Mucosa of stomach (tissue), 1 donor: ENCODE data around the gene CELA2B.
"Not testable (repeated sequence)": the region's sequence is repeated elsewhere in the genome, so short reads cannot be mapped to it uniquely, and the experiment has no call there.

Experiments
- H3K27me3 ChIP-seq: one replicate; pipeline ENCODE4 v1.7.0; 2013; ENCODE audit warnings: mild to moderate bottlenecking, low read length; ENCODE audit not compliant: control insufficient read depth, insufficient read depth
- H3K36me3 ChIP-seq: one replicate; pipeline ENCODE4 v1.7.0; 2013; ENCODE audit warnings: low read length; ENCODE audit not compliant: control insufficient read depth, insufficient read depth
- H3K4me1 ChIP-seq: one replicate; pipeline ENCODE4 v1.7.0; 2013; ENCODE audit warnings: mild to moderate bottlenecking, low read length; ENCODE audit not compliant: control insufficient read depth, insufficient read depth
- H3K4me3 ChIP-seq: one replicate; pipeline ENCODE4 v1.7.0; 2013; ENCODE audit warnings: low read length
- H3K9ac ChIP-seq: one replicate; pipeline ENCODE4 v1.7.0; 2013; ENCODE audit warnings: mild to moderate bottlenecking, low read length, moderate library complexity
- H3K9me3 ChIP-seq: one replicate; pipeline ENCODE4 v1.7.0; 2013; ENCODE audit warnings: mild to moderate bottlenecking, low read length, moderate library complexity; ENCODE audit not compliant: control insufficient read depth
- donor health status: Pancreatic carcinoma.

Gene CELA2B

DNA sequence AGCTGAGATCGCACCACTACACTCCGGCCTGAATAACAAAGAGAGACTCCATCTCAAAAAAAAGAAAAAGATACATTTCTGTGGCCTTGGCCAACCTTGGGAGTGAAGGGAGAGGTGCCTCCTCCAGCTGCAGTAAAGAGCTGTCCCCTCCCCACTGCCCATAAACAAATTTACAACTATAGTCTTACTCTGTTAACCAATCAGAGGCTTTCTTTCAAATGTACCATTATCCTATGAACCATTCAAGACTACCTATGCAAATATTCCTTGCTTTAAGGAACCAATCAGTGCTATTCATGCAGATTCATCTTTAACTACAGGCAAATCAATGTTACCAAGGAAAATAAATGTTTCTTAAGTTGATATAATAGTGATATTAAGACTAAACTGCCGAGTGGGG, 1.0 kb downstream of the CELA2B start:
- Histone ChIP-seq H3K27me3 (no peaks in the 10 kb centered on the region), H3K9ac (no peak overlapping the region), H3K9me3 (no peaks in the 10 kb centered on the region), H3K4me1 (no peaks in the 10 kb centered on the region), H3K4me3 (no peak overlapping the region), H3K36me3 (no peaks in the 10 kb centered on the region)

DNA sequence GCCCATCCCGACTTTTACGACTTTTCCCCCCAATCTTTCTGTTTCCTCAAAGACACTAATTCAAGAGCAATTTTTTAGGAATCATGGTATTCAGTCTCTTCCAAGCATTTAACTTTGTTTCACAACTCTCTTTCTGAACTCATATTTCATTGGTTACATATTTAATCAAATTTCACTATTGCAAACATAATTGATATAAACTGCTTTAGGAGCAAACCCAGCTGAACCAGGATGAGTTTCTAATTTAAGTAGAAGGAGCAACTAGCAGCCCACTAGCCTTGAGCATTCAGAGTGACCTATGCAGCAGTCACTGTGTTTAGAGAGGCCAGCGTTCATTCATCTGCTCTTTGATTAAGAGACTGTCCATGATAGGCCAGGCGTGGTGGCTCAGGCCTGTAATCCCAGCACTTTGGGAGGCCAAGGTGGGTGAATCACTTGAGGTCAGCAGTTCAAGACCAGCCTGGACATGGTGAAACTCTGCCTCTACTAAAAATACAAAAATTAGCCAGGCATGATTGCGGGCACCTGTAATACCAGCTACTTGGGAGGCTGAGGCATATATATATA, 1.8 kb downstream of the CELA2B start:
- Histone ChIP-seq H3K27me3 (no peaks in the 10 kb centered on the region), H3K9ac (no peak overlapping the region), H3K4me1 (no peaks in the 10 kb centered on the region), H3K9me3 (no peaks in the 10 kb centered on the region), H3K36me3 (no peaks in the 10 kb centered on the region), H3K4me3 (no peak overlapping the region)

DNA sequence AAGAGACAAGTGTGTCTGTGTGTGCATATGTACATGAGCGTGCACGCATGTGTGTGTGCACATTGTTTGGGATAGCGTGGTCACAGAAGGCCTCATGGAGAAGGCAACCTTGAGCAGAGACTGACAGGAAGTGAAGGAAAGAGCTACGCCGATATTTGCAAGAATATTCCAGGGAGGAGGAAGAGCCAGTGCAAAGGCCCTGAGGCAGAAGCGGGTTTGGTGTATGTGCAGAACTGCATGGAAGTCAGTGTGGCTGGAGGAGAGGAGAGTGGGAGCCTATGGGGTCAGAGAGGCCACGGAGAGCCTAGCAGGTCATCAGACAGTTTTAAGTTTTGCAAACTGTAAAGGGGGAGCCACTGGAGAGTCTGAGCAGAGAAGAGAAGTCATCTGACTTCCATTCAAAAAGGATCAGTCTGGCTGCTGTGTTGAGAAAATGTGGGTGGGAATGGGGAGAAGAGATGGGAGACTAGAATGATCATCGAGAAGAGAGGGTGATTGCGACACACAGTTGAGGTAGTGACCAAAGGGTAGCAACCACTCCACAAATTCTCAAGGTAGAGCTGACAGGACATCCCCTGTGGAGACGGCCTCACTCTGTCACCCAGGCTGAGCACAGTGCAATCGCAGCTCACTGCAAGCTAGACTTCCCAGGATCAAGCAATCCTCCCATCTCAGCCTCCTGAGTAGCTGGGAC, 3.9 kb downstream of the CELA2B start:
- Histone ChIP-seq H3K4me3 (no peak overlapping the region), H3K9me3 (no peaks in the 10 kb centered on the region), H3K36me3 (no peaks in the 10 kb centered on the region), H3K27me3 (no peaks in the 10 kb centered on the region), H3K9ac (no peak overlapping the region), H3K4me1 (no peaks in the 10 kb centered on the region)

DNA sequence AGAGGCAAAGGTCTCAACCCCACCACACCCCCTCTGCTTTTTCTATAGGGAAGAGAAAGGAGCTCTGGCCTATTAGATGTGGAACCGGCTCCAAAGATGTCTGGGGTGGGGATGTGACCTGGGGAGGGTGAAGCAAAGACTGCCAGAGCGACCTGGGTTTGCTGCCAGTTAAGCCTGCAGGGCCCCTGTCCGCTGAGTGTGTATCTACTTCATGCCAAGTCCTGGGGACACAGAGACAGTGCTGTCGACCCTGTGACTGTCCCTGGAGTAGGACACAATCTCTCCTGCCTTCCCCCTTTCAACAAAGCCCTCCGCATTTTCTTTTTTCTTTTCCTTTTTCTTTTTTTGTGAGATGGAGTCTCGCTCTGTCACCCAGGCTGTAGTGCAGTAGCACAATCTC, 6.6 kb downstream of the CELA2B start:
- H3K9me3 ChIP-seq, H3K4me1 ChIP-seq, H3K27me3 ChIP-seq, H3K36me3 ChIP-seq, H3K9ac ChIP-seq, H3K4me3 ChIP-seq: not testable (repeated sequence)

DNA sequence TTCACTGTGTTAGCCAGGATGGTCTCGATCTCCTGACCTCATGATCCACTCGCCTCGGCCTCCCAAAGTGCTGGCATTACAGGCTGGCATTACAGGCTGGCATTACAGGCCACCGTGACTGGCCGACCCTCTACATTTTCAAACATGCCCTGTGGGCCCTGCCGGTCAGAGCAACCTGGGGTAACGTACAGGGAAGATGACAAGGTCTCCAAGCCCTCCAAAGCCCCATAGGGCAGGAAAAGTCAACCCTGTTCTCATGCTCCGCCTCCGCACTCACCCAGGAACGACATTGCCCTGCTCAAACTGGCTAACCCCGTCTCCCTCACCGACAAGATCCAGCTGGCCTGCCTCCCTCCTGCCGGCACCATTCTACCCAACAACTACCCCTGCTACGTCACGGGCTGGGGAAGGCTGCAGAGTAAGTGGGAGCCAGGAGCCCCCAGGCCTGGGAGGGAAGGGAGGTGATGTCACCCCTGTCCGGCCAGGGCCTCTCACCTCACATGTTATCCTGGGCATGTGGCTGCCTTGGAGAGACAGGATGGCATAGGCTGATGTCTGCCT, 7.2 kb downstream of the CELA2B start:
- H3K36me3 ChIP-seq, H3K9me3 ChIP-seq, H3K27me3 ChIP-seq, H3K4me3 ChIP-seq, H3K9ac ChIP-seq, H3K4me1 ChIP-seq: not testable (repeated sequence)

DNA sequence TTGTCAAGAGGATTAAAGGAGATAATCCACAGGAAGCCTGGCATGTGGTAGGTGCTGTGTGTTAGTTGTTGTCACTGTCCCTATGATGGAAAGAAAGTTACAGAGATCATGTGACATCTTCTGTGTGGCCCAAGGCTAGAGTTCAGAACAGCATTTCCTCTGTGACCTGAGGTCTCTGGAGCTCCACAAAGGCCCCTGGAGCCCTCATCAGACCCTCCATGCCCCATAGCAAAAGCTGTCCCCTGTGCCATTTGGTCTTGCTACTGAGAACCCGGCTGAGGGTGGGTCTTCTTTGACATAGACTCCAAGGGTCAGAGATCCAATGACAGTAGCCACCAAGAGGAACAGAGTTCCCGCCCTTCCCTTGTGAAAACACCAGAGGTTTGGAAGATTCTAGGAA, 8.1 kb downstream of the CELA2B start:
- H3K4me3 ChIP-seq, result no peak overlapping the region
- H3K9me3 ChIP-seq, result no peaks in the 10 kb centered on the region
- H3K36me3 ChIP-seq, result no peaks in the 10 kb centered on the region
- no peaks in the 10 kb centered on the region for H3K4me1 ChIP-seq
- H3K27me3 ChIP-seq, result no peaks in the 10 kb centered on the region
- H3K9ac ChIP-seq, result no peak overlapping the region

DNA sequence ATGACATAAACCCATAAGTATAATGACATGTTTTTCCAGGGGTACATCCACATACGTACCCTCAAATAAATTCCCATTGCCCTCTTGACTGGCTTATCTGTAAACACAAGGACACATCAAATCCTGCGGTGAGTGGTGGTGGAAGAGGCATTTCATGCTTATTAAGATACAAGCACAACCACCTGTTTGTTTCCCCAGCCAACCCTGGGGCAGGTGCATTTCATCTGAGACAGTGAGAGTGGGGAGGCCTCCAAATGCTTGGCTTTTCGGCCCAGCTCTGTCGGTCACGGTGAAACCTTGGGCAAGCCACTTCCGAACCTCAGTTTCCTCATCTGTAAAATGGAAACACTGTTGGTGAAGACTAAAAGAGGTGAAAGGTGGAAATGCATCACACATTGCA, 8.5 kb downstream of the CELA2B start:
- not testable (repeated sequence) for H3K9ac ChIP-seq, H3K4me1 ChIP-seq, H3K27me3 ChIP-seq, H3K9me3 ChIP-seq, H3K36me3 ChIP-seq, H3K4me3 ChIP-seq

DNA sequence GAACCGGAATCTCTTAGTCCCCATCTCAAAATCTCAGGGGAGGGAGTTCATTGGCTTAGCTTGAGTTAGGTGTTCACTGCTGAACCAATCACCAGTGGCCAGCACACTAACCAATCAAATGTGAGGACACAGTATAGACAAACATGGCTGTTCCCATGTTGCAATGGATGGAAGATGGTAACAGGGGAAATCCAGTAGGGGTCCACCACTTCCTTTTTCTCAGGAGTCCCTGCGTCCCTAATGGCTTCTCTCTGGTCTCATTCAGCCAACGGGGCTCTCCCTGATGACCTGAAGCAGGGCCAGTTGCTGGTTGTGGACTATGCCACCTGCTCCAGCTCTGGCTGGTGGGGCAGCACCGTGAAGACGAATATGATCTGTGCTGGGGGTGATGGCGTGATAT, 9.7 kb downstream of the CELA2B start:
- Histone ChIP-seq H3K9ac (no peak overlapping the region), H3K36me3 (no peaks in the 10 kb centered on the region), H3K27me3 (no peaks in the 10 kb centered on the region), H3K9me3 (no peaks in the 10 kb centered on the region), H3K4me3 (no peak overlapping the region), H3K4me1 (no peaks in the 10 kb centered on the region)

DNA sequence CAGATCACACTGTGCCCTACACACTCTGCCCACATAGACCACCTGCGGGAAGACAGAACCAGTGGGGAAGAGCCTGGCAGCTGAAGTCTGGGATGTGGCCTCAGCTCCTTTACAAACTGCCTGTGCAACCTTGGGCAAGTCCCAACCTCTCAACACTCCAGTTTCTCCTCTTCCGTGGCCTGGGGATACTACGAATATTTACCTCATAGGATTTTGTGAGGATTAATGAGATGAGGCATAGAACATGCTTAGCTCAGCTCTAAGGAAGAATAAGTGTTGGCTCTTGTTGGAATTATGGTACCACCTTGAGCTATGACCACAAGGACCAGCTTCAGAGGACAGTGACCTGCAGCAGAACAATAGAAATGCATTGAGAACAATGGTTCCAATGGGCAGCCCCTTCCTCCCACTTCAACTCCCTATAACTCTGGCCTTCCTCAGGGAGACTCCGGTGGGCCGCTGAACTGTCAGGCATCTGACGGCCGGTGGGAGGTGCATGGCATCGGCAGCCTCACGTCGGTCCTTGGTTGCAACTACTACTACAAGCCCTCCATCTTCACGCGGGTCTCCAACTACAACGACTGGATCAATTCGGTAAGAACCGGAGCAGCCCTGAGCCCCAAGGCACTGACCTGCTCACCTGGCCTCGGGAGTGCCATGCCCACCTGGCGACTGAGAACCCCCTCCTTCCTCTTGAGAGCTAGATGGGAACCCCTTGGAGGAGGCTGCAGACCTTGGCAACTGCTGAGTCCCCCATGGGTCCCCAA, 11.1 kb downstream of the CELA2B start:
- not testable (repeated sequence) for H3K27me3 ChIP-seq, H3K4me1 ChIP-seq, H3K9ac ChIP-seq, H3K36me3 ChIP-seq, H3K9me3 ChIP-seq, H3K4me3 ChIP-seq

DNA sequence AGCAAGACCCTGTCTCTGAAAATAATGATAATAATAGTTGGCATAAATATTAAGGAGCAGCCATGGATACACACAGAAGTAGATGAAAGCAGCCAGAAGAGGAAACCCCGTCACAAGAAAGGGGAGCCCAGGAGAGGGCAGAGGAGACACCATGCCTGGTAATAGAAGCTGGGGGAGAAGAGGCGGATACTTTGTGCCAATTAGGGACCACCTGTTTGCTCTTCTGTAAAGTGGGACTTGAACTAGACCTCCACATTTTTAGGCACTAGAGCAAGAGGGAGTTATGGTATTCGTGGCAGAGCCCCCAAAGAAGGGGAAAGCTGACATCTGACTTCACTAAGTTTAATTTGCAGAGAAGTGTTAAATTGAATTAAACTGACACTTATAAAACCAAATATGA, 12.5 kb downstream of the CELA2B start:
- Histone ChIP-seq H3K4me1 (no peaks in the 10 kb centered on the region), H3K9me3 (no peaks in the 10 kb centered on the region), H3K27me3 (no peaks in the 10 kb centered on the region), H3K4me3 (no peak overlapping the region), H3K9ac (no peak overlapping the region), H3K36me3 (no peaks in the 10 kb centered on the region)

DNA sequence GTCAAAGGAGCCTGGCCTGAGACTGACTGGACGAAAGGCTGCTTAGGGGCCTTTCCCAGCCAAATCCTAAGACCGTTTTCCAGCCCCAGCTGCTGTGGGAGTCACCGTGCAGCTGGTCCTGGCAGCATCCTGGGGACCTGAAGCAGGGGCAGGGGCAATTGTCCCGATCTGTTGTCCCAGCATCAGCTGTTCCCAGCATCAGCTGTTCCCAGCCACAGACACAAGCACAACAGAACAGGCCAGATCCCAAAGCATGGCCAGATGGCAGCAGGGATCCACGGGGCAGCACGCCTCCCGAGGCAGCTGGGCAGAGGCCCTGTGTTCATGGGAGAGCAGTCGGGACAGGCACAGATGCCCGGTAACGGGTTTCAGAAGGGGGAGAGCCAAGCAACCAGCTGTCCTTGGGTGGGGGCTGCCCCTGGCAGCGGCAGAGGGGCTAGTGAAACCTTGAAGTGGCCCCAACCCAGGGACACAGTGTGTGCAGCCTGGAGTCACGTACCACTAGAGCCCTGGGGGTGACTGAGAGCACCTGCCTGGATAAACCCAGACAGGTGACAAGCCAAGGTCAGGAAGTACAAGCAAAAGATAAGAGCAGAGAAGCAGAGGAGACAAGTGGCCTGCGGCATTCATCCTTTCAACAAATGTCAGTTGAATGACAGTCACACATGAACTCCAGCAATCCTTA, 13.3 kb downstream of the CELA2B start:
- Histone ChIP-seq H3K4me3 (no peak overlapping the region), H3K36me3 (no peaks in the 10 kb centered on the region), H3K9me3 (no peaks in the 10 kb centered on the region), H3K9ac (no peak overlapping the region), H3K4me1 (no peaks in the 10 kb centered on the region), H3K27me3 (no peaks in the 10 kb centered on the region)

DNA sequence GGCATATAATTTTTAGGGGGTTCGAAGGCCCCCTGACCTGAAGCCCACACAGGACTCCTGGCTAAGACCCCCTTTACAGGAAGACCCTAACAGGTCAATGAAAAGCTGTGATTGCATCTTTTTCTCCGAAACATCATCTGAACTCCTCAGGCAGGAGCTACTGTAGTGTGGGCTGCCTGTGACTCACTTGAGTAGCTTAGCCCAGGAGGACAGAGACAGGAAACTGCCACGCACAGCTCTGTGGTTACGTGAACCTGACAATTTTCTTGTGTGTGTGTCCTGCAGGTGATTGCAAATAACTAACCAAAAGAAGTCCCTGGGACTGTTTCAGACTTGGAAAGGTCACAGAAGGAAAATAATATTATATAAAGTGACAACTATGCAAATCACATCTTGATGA, 15.1 kb downstream of the CELA2B start:
- not testable (repeated sequence) for H3K4me3 ChIP-seq, H3K4me1 ChIP-seq, H3K9me3 ChIP-seq, H3K27me3 ChIP-seq, H3K9ac ChIP-seq, H3K36me3 ChIP-seq
